ENCODE measurements around the gene ALKBH5.

DNA sequence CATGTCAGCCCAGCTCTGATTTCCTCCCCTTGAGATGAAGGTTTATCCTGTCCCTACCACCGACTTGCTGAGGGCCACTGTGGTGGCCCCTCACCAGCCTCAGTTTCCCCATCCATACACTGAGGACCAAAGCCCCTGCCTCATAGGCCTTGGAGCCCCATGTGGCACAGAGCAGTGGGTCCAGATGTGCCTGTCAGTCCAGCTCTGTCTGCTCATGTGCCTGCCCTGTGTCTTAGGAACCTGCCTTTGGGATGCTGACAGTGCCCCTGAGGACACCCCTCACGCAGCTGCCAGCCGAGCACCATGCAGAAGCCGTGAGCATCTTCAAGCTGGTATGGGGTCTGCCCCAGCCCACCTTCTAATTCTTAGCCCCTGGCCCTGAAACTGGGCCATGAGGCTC lies 39.4 kb upstream of the ALKBH5 start:
- TF ChIP-seq CTCF (conservative IDR thresholded peaks at IDR 0.05; ENCODE audit: low read length) (no peak), EZH2phosphoT487 (IDR thresholded peaks at IDR 0.05; ENCODE audit: borderline replicate concordance, low read depth, low read length) (no peak)

Data from OCI-LY7 (cell line).